Body of pancreas (tissue), 4 donors: Measurements from ENCODE around the gene ANKRD33B. TPM values are rescaled to one million over a fixed set of nuclear protein-coding genes. Genes with fewer than 3 reads are reported as not detected.
"Not testable (repeated sequence)": the region's sequence is repeated elsewhere in the genome, so short reads cannot be mapped to it uniquely, and the experiment has no call there.

Source experiments
- ATAC-seq: fragments of 150-250 bp; one replicate; pipeline ENCODE4 v1.9.1; 2016
- DNase-seq, 4 donors: peaks; one replicate each; pipeline ENCODE4 v3.0.0-alpha.2; 2019
- H3K27ac ChIP-seq, 4 donors: fragments of 200-600 bp; sonication (generic); 1 replicate in 3 of 4; 2 replicates in 1 of 4; pipeline versions ENCODE4 v1.5.1 to v1.6.1; 2016 to 2019; ENCODE audit warnings: mild to moderate bottlenecking in 1 of 4, mixed read lengths in 1 of 4, moderate library complexity in 1 of 4
- H3K27me3 ChIP-seq, 2 donors: fragments of 200-600 bp; sonication (generic); one replicate each; pipeline ENCODE4 v1.6.0; 2016; ENCODE audit warnings: mild to moderate bottlenecking in 1 of 2
- H3K36me3 ChIP-seq, 2 donors: fragments of 200-600 bp; sonication (generic); replicated peaks in 1 of 2; 2 replicates each; pipeline ENCODE4 v1.5.1; 2016; ENCODE audit warnings: low read depth in 2 of 2; ENCODE audit not compliant: insufficient read depth in 1 of 2
- H3K4me1 ChIP-seq: fragments of 200-600 bp; sonication (generic); one replicate; pipeline ENCODE4 v1.6.0; 2016
- H3K4me3 ChIP-seq, 2 donors: fragments of 200-600 bp; sonication (generic); 1 replicate in 1 of 2; 2 replicates in 1 of 2; pipeline ENCODE4 v1.5.1; 2016 to 2019
- H3K9me3 ChIP-seq, 3 donors: fragments of 200-600 bp; sonication (generic); 1 replicate in 2 of 3; 2 replicates in 1 of 3; pipeline ENCODE4 v1.5.1; 2016
- CTCF ChIP-seq, 7 experiments: fragments of 450-650 bp in 4 of 7; fragments of 200-600 bp in 3 of 7; sonication (generic) in 3 of 7; IDR thresholded peaks; one replicate each; pipeline ENCODE4 v1.5.1; 2016 to 2019; ENCODE audit warnings: antibody characterized with exemption in 7 of 7
- POLR2A ChIP-seq, 3 donors: fragments of 450-650 bp; IDR thresholded peaks; one replicate each; pipeline ENCODE4 v1.6.1; 2016; ENCODE audit warnings: antibody characterized with exemption in 3 of 3, mild to moderate bottlenecking in 2 of 3
- WGBS, 2 donors: methylation state at CpG; one replicate each; pipeline ENCODE4 v1.1.5; 2017; 5-methylcytosine and 5-hydroxymethylcytosine counted together
- intact Hi-C: fragments of 100-400 bp; cut with DNase I; formaldehyde crosslinking; loops from one replicate; pipeline ENCODE4 v1.15.1; 2023
- total RNA-seq, 2 donors: library from RNA; depleted of rRNA; stranded (reverse); fragments of >200 nt; gene quantifications; one replicate each; pipeline ENCODE4 v1.1.0, GENCODE V29; 2016

The ANKRD33B gene
- total RNA-seq, 2 donors from 2014 or later, result 2.3 to 3.9 TPM

- 74 to 77% methylated on average over 2 to 6 of the region's 6 CpGs for WGBS, 2 donors
- DNase-seq, result peak in 1 of 4 donors; percentile 3
- TF ChIP-seq CTCF (IDR thresholded peaks at IDR 0.05) (no peak), POLR2A (IDR thresholded peaks at IDR 0.05) (no peak)
These were observed 41.1 kb downstream of the ANKRD33B start for GRCh38 chr5:10604975-10605374.

GRCh38 chr5:10606632-10607022, 42.8 kb downstream of the ANKRD33B start:
- H3K27ac ChIP-seq, H3K36me3 ChIP-seq, H3K4me1 ChIP-seq, intact Hi-C loops, ATAC-seq, H3K4me3 ChIP-seq, H3K27me3 ChIP-seq, H3K9me3 ChIP-seq, DNase-seq: not testable (repeated sequence)
- WGBS, 2 donors, result 84 to 90% methylated on average over 6 to 9 of the region's 9 CpGs

More at GRCh38 chr5:10604975-10605374, 41.1 kb downstream of the ANKRD33B start:
- no peaks in the 10 kb centered on the region for H3K36me3 ChIP-seq
- ATAC-seq, result no peak
- H3K27ac ChIP-seq, result no peak overlapping the region
- no peaks in the 10 kb centered on the region for H3K27me3 ChIP-seq
- intact Hi-C loops, result no loop called here
- H3K4me1 ChIP-seq, result peaks cover 14% of the 10 kb centered on the region
- no peak overlapping the region for H3K4me3 ChIP-seq
- H3K9me3 ChIP-seq, result no peaks in the 10 kb centered on the region

- intact Hi-C loops, result no loop called here
- no peak overlapping the region for H3K4me3 ChIP-seq
- WGBS, 2 donors, result 39 to 55% methylated on average over 13 of the region's 13 CpGs
- ATAC-seq (no peak), DNase-seq (no peak)
- peaks cover 2% of the 10 kb centered on the region for H3K4me1 ChIP-seq
- TF ChIP-seq POLR2A (IDR thresholded peaks at IDR 0.05), result no peak
- no peak for TF ChIP-seq CTCF (IDR thresholded peaks at IDR 0.05)
- no peak overlapping the region for H3K27ac ChIP-seq
- no peaks in the 10 kb centered on the region for H3K36me3 ChIP-seq
- no peaks in the 10 kb centered on the region for H3K27me3 ChIP-seq
- H3K9me3 ChIP-seq, result no peaks in the 10 kb centered on the region
These were observed 43.3 kb downstream of the ANKRD33B start for GRCh38 chr5:10607023-10607665.

GRCh38 chr5:10607666-10608073, 43.8 kb downstream of the ANKRD33B start:
- ATAC-seq, result peak; percentile 50
- 36 to 40% methylated on average over 5 of the region's 5 CpGs for WGBS, 2 donors
- H3K4me1 ChIP-seq, result no peaks in the 10 kb centered on the region
- no peaks in the 10 kb centered on the region for H3K9me3 ChIP-seq
- H3K27ac ChIP-seq, result no peak overlapping the region
- H3K27me3 ChIP-seq, result no peaks in the 10 kb centered on the region
- H3K36me3 ChIP-seq, result no peaks in the 10 kb centered on the region
- intact Hi-C loops, result no loop called here
- H3K4me3 ChIP-seq, result no peak overlapping the region
- DNase-seq, result peak in 2 of 4 donors; percentile 23 to 59
- TF ChIP-seq POLR2A (IDR thresholded peaks at IDR 0.05) (no peak), CTCF (IDR thresholded peaks at IDR 0.05) (no peak)

GRCh38 chr5:10608081-10608480, 44.2 kb downstream of the ANKRD33B start:
- H3K36me3 ChIP-seq, H3K27ac ChIP-seq, ATAC-seq, H3K4me1 ChIP-seq, H3K27me3 ChIP-seq, intact Hi-C loops, H3K9me3 ChIP-seq, DNase-seq, H3K4me3 ChIP-seq: not testable (repeated sequence)
- WGBS, 2 donors, result 74 to 76% methylated on average over 9 of the region's 9 CpGs

GRCh38 chr5:10610058-10610457, 46.2 kb downstream of the ANKRD33B start:
- Histone ChIP-seq H3K27me3 (no peaks in the 10 kb centered on the region), H3K4me1 (no peaks in the 10 kb centered on the region), H3K4me3 (no peak overlapping the region), H3K9me3 (no peaks in the 10 kb centered on the region), H3K27ac (no peak overlapping the region), H3K36me3 (no peaks in the 10 kb centered on the region)
- ATAC-seq (no peak), DNase-seq (no peak)
- intact Hi-C loops, result no loop called here
- TF ChIP-seq POLR2A (IDR thresholded peaks at IDR 0.05) (no peak), CTCF (IDR thresholded peaks at IDR 0.05) (no peak)
- WGBS, 2 donors, result 70 to 90% methylated on average over 4 to 6 of the region's 6 CpGs
